ENCODE results near the gene GATC.

DNA sequence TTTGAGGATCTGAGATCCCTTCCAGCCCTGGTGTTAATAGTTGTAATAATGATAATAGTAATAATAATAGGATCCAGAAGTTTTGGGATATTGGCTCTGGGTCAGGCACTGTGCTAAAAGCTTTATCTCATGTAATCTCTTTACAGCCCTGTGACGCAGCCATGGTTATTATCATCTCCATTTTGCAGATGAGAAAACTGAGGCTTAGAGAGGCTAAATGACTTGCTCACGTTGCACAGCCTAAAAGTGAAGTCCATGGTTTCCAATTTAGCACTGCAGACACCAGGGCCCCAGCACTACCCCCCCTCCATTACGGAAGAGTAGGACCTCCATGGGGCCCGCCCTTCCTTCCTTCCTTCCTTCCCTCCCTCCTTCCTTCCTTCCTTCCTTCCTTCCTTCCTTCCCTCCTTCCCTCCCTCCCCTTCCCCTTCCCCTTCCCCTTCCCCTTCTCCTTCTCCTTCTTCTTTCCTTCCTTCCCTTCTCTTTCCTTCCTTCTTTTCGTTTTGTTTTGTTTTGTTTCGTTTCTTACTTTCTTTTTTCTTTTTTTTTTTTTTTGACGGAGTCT lies 23.3 kb upstream of the GATC start:
- TF ChIP-seq NFXL1 (IDR thresholded peaks at IDR 0.05; ENCODE audit: borderline replicate concordance) (no peak), YY1 (IDR thresholded peaks at IDR 0.05; ENCODE audit: low read depth, low read length) (no peak), MXI1 (IDR thresholded peaks at IDR 0.05; ENCODE audit: low read depth, low read length) (no peak), HDAC2 (IDR thresholded peaks at IDR 0.05) (no peak), NFYA (IDR thresholded peaks at IDR 0.05; ENCODE audit: borderline replicate concordance, low read depth, low read length) (no peak), JUNB (IDR thresholded peaks at IDR 0.05) (no peak), POLR2AphosphoS5 (IDR thresholded peaks at IDR 0.05; ENCODE audit: low read length) (no peak), RBBP5 (conservative IDR thresholded peaks at IDR 0.05) (no peak), FOXK2 (IDR thresholded peaks at IDR 0.05) (no peak), SPI1 (IDR thresholded peaks at IDR 0.05; ENCODE audit: borderline replicate concordance, insufficient read depth, low read depth, low read length) (no peak)
- TF ChIP-seq, protein P1, sequence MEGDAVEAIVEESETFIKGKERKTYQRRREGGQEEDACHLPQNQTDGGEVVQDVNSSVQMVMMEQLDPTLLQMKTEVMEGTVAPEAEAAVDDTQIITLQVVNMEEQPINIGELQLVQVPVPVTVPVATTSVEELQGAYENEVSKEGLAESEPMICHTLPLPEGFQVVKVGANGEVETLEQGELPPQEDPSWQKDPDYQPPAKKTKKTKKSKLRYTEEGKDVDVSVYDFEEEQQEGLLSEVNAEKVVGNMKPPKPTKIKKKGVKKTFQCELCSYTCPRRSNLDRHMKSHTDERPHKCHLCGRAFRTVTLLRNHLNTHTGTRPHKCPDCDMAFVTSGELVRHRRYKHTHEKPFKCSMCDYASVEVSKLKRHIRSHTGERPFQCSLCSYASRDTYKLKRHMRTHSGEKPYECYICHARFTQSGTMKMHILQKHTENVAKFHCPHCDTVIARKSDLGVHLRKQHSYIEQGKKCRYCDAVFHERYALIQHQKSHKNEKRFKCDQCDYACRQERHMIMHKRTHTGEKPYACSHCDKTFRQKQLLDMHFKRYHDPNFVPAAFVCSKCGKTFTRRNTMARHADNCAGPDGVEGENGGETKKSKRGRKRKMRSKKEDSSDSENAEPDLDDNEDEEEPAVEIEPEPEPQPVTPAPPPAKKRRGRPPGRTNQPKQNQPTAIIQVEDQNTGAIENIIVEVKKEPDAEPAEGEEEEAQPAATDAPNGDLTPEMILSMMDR (IDR thresholded peaks at IDR 0.05 in 2 of 3, conservative IDR thresholded peaks at IDR 0.05 in 1 of 3; ENCODE audit: control insufficient read depth in 2 of 3, extremely low read depth in 1 of 3, insufficient read depth in 1 of 3, low read depth in 3 of 3, low read length in 3 of 3) = no peak
- TF ChIP-seq, protein P2, sequence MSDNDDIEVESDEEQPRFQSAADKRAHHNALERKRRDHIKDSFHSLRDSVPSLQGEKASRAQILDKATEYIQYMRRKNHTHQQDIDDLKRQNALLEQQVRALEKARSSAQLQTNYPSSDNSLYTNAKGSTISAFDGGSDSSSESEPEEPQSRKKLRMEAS (IDR thresholded peaks at IDR 0.05; ENCODE audit: low read depth, low read length) = no peak

All from GM12878 (cell line).